Measurements from ENCODE around the gene VWC2L. TPM values are rescaled to one million over a fixed set of nuclear protein-coding genes. Genes with fewer than 3 reads are reported as not detected.

The VWC2L gene
- polyA plus RNA-seq, 2 of the 4 experiments (the other 2 are of a cell fraction), result not detected

DNA sequence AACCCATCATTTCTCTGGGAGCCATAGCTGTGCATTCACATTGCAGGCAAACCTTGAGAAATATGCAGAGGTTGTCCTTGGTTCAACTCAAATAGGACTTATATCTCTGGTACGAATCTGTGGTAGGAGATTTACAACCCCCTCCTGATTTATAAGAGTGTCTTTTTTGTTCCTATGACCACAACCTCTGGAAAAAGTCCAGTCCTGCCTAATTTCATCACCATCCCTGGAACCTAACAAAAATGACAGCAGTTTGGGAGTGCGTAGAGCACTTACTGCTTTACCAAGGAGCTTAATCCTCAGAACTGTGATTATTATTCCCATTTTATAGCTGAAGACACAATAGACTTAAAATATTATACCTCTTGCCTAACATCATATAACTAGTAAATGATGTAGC is 66.5 kb downstream of the VWC2L start:
- POLR2A ChIA-PET, result no interaction called here

DNA sequence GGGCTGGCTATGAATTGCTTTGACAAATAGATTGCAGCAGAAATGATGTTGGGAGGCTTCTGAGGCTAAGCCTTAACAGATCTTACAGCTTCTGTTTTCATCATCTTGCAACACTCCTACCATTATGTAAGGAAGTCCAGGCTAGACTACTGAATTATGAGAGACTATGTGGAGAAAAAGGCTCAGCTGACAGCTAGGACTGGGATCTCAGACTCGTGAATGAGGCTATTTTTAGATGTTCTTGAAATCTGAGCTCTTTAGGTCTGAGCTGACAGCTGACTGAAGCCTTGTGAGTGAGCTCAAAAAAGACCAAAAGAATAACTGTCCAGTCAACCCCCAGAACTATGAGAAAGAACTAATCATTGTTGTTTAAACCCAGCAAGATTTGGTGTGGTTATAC is 70.3 kb downstream of the VWC2L start:
- no peak overlapping the region for H3K4me3 ChIP-seq
- DNase-seq (ENCODE audit: low read depth in 1 of 2, low spot score in 1 of 2), result no peak
- no peak; a peak in 1 of 6 replicates for ATAC-seq
- POLR2A ChIA-PET, result no interaction called here
- no peaks in the 10 kb centered on the region for H3K4me1 ChIP-seq
- no peak overlapping the region for H3K27ac ChIP-seq
- no peak for FAIRE-seq
- H3K4me2 ChIP-seq, result no peak overlapping the region
- TF ChIP-seq, protein P1, sequence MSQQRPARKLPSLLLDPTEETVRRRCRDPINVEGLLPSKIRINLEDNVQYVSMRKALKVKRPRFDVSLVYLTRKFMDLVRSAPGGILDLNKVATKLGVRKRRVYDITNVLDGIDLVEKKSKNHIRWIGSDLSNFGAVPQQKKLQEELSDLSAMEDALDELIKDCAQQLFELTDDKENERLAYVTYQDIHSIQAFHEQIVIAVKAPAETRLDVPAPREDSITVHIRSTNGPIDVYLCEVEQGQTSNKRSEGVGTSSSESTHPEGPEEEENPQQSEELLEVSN (IDR thresholded peaks at IDR 0.05; ENCODE audit: borderline replicate concordance, low read depth), result no peak
- TF ChIP-seq, protein P2, sequence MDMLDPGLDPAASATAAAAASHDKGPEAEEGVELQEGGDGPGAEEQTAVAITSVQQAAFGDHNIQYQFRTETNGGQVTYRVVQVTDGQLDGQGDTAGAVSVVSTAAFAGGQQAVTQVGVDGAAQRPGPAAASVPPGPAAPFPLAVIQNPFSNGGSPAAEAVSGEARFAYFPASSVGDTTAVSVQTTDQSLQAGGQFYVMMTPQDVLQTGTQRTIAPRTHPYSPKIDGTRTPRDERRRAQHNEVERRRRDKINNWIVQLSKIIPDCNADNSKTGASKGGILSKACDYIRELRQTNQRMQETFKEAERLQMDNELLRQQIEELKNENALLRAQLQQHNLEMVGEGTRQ (IDR thresholded peaks at IDR 0.05), result no peak
- TF ChIP-seq ZFP36 (IDR thresholded peaks at IDR 0.05; ENCODE audit: borderline replicate concordance, partially characterized antibody) (no peak), KDM5A (IDR thresholded peaks at IDR 0.05) (no peak), RARB (CRISPR knock-in tag; IDR thresholded peaks at IDR 0.05) (no peak), MAZ (IDR thresholded peaks at IDR 0.05; ENCODE audit: borderline replicate concordance, low read depth, low read length) (no peak), HEYL (CRISPR knock-in tag; IDR thresholded peaks at IDR 0.05) (no peak)
- TF ChIP-seq, protein P3, sequence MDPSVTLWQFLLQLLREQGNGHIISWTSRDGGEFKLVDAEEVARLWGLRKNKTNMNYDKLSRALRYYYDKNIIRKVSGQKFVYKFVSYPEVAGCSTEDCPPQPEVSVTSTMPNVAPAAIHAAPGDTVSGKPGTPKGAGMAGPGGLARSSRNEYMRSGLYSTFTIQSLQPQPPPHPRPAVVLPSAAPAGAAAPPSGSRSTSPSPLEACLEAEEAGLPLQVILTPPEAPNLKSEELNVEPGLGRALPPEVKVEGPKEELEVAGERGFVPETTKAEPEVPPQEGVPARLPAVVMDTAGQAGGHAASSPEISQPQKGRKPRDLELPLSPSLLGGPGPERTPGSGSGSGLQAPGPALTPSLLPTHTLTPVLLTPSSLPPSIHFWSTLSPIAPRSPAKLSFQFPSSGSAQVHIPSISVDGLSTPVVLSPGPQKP (IDR thresholded peaks at IDR 0.05; ENCODE audit: low read depth, low read length), result no peak
- TF ChIP-seq, protein P4, sequence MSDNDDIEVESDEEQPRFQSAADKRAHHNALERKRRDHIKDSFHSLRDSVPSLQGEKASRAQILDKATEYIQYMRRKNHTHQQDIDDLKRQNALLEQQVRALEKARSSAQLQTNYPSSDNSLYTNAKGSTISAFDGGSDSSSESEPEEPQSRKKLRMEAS (IDR thresholded peaks at IDR 0.05), result no peak
- WGBS (ENCODE audit: missing lambda C conversion rate), result 0% methylated on average over 1 of the region's 1 CpG
- CTCF ChIA-PET, result no interaction called here
- no peaks in the 10 kb centered on the region for H3K9me3 ChIP-seq

More for the DNA sequence above, 66.5 kb downstream of the VWC2L start:
- H3K4me1 ChIP-seq, result no peaks in the 10 kb centered on the region
- H3K4me3 ChIP-seq, result no peak overlapping the region
- H3K9me3 ChIP-seq, result no peaks in the 10 kb centered on the region
- ATAC-seq (no peak), DNase-seq (ENCODE audit: low read depth in 1 of 2, low spot score in 1 of 2) (no peak), FAIRE-seq (no peak)
- no peak overlapping the region for H3K4me2 ChIP-seq
- 42% methylated on average over 2 of the region's 2 CpGs for WGBS (ENCODE audit: missing lambda C conversion rate)
- CTCF ChIA-PET, result interaction anchor here (1.6 kb wide), 1 partner anchor 10 kb away, joined by 5 read pairs; no protein-coding TSS in a partner anchor
- no peak overlapping the region for H3K27ac ChIP-seq
- no peak for TF ChIP-seq RNF2 (IDR thresholded peaks at IDR 0.05; ENCODE audit: borderline replicate concordance, low read depth)
- TF ChIP-seq, protein P5, sequence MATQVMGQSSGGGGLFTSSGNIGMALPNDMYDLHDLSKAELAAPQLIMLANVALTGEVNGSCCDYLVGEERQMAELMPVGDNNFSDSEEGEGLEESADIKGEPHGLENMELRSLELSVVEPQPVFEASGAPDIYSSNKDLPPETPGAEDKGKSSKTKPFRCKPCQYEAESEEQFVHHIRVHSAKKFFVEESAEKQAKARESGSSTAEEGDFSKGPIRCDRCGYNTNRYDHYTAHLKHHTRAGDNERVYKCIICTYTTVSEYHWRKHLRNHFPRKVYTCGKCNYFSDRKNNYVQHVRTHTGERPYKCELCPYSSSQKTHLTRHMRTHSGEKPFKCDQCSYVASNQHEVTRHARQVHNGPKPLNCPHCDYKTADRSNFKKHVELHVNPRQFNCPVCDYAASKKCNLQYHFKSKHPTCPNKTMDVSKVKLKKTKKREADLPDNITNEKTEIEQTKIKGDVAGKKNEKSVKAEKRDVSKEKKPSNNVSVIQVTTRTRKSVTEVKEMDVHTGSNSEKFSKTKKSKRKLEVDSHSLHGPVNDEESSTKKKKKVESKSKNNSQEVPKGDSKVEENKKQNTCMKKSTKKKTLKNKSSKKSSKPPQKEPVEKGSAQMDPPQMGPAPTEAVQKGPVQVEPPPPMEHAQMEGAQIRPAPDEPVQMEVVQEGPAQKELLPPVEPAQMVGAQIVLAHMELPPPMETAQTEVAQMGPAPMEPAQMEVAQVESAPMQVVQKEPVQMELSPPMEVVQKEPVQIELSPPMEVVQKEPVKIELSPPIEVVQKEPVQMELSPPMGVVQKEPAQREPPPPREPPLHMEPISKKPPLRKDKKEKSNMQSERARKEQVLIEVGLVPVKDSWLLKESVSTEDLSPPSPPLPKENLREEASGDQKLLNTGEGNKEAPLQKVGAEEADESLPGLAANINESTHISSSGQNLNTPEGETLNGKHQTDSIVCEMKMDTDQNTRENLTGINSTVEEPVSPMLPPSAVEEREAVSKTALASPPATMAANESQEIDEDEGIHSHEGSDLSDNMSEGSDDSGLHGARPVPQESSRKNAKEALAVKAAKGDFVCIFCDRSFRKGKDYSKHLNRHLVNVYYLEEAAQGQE (IDR thresholded peaks at IDR 0.05), result no peak
- TF ChIP-seq CHD2 (IDR thresholded peaks at IDR 0.05; ENCODE audit: low read length, partially characterized antibody), result no peak
- TF ChIP-seq, protein P6, sequence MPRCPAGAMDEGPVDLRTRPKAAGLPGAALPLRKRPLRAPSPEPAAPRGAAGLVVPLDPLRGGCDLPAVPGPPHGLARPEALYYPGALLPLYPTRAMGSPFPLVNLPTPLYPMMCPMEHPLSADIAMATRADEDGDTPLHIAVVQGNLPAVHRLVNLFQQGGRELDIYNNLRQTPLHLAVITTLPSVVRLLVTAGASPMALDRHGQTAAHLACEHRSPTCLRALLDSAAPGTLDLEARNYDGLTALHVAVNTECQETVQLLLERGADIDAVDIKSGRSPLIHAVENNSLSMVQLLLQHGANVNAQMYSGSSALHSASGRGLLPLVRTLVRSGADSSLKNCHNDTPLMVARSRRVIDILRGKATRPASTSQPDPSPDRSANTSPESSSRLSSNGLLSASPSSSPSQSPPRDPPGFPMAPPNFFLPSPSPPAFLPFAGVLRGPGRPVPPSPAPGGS (IDR thresholded peaks at IDR 0.05), result no peak
- no peak for TF ChIP-seq PHF8 (IDR thresholded peaks at IDR 0.05; ENCODE audit: borderline replicate concordance, low read depth)
- TF ChIP-seq TP53 (CRISPR knock-in tag; IDR thresholded peaks at IDR 0.05), result no peak
- no peak for TF ChIP-seq HOXA7 (CRISPR knock-in tag; IDR thresholded peaks at IDR 0.05)
- no peak for TF ChIP-seq GATA3 (IDR thresholded peaks at IDR 0.05; ENCODE audit: borderline replicate concordance)
- no peak for TF ChIP-seq NPAS2 (CRISPR knock-in tag; IDR thresholded peaks at IDR 0.05; ENCODE audit: borderline replicate concordance)
- TF ChIP-seq, protein P3 (IDR thresholded peaks at IDR 0.05; ENCODE audit: low read depth, low read length), result no peak
- TF ChIP-seq, protein P7, sequence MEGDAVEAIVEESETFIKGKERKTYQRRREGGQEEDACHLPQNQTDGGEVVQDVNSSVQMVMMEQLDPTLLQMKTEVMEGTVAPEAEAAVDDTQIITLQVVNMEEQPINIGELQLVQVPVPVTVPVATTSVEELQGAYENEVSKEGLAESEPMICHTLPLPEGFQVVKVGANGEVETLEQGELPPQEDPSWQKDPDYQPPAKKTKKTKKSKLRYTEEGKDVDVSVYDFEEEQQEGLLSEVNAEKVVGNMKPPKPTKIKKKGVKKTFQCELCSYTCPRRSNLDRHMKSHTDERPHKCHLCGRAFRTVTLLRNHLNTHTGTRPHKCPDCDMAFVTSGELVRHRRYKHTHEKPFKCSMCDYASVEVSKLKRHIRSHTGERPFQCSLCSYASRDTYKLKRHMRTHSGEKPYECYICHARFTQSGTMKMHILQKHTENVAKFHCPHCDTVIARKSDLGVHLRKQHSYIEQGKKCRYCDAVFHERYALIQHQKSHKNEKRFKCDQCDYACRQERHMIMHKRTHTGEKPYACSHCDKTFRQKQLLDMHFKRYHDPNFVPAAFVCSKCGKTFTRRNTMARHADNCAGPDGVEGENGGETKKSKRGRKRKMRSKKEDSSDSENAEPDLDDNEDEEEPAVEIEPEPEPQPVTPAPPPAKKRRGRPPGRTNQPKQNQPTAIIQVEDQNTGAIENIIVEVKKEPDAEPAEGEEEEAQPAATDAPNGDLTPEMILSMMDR (IDR thresholded peaks at IDR 0.05), result no peak
